HEK293T (cell line): ENCODE results near the gene DIP2A.

ENCODE experiments used
- BHLHE40 ChIP-seq: fragments of 450-650 bp; IDR thresholded peaks from 2 replicates; pipeline ENCODE4 v1.6.1; 2016; ENCODE audit warnings: mild to moderate bottlenecking, moderate library complexity, borderline replicate concordance
- CTBP1 ChIP-seq: fragments of 450-650 bp; IDR thresholded peaks from 2 replicates; pipeline ENCODE4 v1.6.1; 2016; ENCODE audit warnings: borderline replicate concordance
- ELF4 ChIP-seq: fragments of 450-650 bp; IDR thresholded peaks from 2 replicates; pipeline ENCODE4 v1.6.1; 2017; ENCODE audit warnings: antibody characterized with exemption
- FOXA1 ChIP-seq: fragments of 450-650 bp; IDR thresholded peaks from 2 replicates; pipeline ENCODE4 v1.6.1; 2016; ENCODE audit warnings: mild to moderate bottlenecking
- FOXM1 ChIP-seq: fragments of 450-650 bp; IDR thresholded peaks from 2 replicates; pipeline ENCODE4 v1.6.1; 2017; ENCODE audit warnings: mild to moderate bottlenecking, borderline replicate concordance
- NFRKB ChIP-seq: fragments of 450-650 bp; IDR thresholded peaks from 2 replicates; pipeline ENCODE4 v1.6.1; 2016; ENCODE audit warnings: mild to moderate bottlenecking, moderate library complexity

DNA sequence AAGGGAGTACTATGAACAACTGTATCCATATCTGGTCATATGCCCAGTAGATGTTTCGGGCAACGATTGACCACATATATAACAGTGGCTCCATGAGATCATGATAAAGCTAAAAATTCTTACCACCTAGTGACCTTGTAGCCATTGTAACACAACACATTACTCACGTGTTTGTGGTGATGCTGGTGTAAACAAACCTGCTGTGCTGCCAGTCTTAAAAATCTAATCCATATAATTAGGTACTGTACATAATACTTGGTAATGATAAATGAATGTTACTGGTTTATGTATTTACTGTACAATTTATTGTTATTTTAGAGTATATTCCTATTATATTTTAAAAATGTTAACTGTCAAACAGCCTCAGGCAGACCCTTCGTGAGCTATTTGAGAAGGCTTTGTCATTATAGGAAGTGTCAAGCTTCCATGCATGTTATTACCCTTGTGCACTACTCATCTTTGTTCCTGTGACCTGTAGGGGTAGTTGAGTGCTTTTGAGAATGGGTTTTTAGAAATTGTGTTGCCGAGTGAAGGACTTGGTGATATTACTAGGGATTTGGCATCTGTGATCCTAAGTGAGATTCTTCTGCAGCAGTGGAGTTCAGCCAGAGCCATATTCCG lies 23.6 kb downstream of the DIP2A start:
- TF ChIP-seq CTBP1 = no peak
- TF ChIP-seq FOXA1 = no peak
- no peak for TF ChIP-seq BHLHE40
- no peak for TF ChIP-seq NFRKB
- no peak for TF ChIP-seq ELF4
- TF ChIP-seq FOXM1 = no peak
